Ammon's horn (tissue), 1 donor: ENCODE results near the gene EHD2.
"Not testable (repeated sequence)": the region's sequence is repeated elsewhere in the genome, so short reads cannot be mapped to it uniquely, and the experiment has no call there.

Source experiments
- DNase-seq: peaks from one replicate; pipeline ENCODE4 v3.0.0-alpha.2; 2016; ENCODE audit warnings: low spot score

The EHD2 gene

DNA sequence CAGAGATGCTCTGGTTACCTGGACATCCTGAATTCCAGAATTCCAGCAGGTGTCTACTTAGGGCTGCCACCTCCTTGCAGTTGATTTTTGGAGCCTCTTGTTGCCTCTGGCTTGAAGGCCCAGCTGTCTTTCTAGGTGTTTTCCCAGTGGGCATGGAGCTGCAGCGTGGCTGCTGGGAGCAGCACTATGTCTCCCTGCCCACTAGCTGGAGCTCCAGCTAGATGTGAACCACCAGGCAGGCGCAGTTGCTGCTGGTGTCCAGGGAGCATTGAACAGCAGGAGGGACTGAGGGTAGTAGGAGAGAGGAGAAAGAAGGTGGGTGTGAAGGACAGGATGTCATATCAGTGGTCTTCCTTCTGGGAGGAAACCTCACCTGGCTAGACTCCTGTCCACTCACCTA, 55.4 kb downstream of the EHD2 start:
- DNase-seq = no peak

DNA sequence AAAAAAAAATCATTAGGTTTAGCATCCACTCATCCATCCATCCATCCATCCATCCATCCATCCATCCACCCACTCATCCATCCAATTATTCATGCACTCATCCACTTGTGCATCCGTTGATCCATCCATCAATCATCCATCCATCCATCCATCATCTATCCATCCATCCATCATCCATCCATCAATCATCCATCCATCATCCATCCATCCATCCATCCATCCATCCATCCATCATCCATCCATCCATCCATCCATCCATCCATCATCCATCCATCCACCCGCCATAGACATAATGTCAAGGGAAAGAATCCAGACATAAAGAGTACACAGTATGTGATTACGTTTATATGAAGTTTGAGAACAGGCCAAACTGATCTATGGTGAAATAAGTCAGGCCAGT, 56.3 kb downstream of the EHD2 start:
- DNase-seq = no peak

DNA sequence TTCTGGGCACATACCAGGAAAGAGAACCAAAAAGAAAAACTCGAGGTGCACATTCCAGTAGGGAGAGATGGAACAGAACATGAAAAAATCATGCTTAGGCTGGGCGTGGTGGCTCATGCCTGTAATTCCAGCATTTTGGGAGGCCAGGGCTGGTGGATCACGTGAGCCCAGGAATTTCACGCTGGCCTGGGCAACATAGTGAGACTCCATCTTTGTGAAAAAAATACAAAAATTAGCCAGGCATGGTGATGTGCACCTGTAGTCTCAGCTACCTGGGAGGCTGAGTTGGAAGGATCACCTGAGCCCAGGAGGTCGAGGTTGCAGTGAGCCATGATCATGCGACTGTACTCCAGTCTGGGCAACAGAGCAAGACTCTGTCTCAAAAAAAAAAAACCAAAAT, 58.1 kb downstream of the EHD2 start:
- DNase-seq = not testable (repeated sequence)

DNA sequence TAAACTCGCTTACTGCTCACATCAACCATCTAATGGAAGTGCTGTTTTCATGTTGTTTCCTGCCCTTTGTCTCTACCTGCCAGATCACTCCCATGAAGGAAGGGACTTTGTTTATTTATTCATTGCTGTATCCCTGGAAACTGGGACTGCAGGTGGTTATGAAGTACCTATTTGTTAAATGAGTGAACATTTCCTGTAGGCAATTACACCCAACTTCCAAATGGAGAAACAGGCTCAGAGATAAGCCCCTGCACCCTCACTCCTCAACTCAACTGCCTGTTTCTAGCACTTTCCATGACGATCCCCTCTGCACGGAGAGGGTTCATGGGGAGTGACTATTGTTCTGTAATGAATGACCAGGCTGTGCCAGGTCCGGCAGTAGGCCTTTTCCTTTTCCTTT, 63.3 kb downstream of the EHD2 start:
- DNase-seq = no peak

DNA sequence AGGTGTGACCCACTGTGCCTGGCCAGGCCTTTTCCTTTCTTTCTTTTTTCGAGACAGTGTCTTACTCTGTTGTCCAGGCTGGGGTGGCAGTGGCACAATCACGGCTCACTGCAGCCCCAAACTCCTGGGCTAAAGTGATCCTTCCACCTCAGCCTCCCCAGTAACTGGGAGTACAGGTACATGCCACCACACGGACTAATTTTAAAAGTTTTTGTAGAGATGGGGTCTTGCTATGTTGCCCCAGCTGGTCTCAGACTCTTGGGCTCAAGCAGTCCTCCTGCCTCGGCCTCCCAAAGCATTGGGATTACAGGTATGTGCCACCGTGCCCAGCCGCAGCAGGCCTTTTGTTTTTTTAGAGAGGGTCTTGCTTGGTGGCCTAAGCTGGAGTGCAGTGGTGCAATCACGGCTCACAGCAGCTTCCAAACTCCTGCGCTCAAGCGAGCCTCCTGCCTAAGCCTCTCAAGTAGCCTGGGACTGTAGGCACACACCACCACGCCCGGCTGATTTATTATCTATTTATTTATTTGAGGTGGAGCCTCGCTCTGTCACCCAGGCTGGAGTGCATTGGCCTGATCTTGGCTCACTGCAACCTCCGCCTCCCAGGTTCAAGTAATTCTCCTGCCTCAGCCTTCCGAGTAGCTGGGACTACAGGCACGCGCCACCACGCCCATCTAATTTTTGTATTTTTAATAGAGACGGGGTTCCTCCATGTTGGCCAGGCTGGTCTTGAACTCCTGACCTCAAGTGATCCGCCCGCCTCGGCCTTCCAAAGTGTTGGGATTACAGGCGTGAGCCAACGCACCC, 64.2 kb downstream of the EHD2 start:
- DNase-seq = not testable (repeated sequence)

DNA sequence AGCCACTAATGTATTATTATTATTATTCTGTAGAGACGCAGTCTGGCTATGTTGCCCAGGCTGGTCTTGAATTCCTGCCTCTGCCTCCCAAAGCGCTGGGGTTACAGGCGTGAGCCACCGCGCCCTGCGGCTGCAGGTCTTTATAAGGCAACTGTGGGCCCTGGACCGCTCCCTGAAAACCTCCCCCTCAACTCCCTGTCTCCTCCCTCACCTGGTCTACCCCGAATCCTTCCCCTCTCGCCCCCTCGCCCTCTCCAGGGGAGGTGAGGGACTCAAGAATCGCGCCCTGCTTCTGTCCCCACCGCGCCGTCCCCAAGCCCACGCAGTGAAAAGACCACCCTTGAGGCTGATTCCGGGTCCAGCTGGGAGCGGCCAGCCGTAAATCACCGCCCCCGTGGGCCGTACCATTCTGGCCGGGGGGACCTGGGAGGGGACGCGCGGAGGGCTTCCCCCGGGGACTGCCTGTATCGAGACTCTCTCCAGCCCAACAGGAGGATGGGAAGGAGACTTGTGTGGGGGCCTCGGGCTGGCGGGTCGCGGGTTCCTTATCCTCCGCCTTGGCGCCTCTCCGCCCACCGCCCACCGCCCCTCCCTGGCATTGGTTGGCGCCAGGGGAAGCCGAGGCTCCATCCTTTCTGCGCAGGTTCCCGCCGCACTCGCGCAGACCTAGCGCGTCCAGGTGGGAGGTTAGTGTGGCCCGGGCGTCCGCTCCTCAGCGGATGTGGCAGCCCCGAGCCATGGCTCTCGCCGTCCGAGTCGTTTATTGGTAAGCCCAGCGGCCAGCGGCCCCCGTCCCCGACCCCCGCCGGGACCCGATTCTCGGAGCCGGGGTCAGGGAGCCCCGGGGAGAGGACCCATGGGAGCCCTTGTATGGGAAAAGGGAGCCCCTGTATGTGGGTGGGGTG, 65.1 kb downstream of the EHD2 start, which contains the start of gene SELENOW:
SELENOW (plus strand) TSS at position 655 of the 905 bp plus-strand sequence; CDS start at position 738, 83 bp downstream.
- DNase-seq = peak; percentile 82

DNA sequence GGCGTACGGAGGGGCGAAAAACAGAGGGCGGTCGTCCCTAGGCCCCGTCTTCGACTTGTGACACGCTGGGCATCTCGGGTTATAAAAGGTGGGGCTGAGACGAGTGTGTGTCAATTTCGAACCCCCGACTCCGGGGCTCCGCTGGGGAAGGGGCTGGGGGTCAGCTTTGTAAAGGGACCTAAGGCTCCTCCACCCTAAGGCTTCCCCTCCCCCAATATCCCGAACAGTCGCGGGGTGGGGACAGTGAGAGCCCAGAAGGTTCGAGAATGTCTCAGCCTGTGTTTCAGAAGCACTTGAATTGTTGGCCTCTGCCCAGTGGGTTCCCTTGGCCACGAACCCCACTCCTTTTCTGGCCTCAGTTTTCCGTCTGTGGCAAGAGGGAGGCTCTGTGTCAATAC, 65.7 kb downstream of the EHD2 start:
- peak; percentile 73 for DNase-seq

DNA sequence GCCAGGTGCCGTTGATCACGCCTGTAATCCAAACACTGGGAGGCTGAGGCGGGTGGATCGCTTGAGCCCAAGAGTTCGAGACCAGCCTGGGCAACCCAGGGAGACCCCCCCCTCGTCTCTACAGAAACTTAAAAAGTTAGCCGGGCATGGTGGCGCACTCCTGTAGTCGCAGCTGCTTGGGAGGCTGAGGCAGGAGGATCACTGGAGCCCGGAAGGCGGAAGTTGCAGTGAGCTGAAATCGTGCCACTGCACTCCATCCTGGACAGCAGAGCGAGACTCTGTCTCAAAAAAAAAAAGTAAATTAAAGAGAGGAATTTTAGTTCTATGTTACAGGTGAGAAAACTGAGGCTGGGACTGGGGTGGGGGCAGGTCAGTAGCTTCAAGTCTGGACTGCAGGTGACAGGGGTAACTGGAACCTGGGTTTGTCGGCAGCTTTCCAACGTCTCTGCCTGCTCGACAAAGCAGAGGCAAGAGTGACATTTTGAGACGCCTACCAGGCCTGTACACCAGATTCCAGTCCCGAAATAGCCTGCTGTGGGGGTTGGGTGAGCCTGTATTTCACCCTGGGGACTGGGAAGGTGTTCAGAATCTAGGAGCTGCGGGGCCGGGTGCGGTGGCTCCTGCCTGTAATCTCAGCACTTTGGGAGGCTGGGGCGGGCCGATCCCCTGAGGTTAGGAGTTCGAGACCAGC, 66.4 kb downstream of the EHD2 start:
- peak; percentile 57 for DNase-seq

DNA sequence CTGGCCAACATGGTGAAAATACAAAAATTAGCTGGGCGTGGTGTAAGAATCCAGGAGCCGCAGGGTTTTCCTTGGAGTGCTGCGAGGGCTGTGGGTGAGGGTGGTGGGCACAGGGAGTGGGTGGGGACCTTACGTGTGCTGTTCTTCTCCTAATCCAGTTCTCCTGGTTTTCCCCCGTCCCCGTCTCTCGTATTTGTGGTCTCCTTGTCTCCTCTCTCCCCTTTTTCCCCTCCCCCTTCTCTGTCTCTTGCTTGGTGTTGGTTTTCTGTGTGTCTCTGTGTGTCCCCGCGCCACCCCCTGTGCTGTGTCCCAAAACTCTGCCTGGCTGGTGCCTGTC, 67.0 kb downstream of the EHD2 start:
- DNase-seq = no peak

DNA sequence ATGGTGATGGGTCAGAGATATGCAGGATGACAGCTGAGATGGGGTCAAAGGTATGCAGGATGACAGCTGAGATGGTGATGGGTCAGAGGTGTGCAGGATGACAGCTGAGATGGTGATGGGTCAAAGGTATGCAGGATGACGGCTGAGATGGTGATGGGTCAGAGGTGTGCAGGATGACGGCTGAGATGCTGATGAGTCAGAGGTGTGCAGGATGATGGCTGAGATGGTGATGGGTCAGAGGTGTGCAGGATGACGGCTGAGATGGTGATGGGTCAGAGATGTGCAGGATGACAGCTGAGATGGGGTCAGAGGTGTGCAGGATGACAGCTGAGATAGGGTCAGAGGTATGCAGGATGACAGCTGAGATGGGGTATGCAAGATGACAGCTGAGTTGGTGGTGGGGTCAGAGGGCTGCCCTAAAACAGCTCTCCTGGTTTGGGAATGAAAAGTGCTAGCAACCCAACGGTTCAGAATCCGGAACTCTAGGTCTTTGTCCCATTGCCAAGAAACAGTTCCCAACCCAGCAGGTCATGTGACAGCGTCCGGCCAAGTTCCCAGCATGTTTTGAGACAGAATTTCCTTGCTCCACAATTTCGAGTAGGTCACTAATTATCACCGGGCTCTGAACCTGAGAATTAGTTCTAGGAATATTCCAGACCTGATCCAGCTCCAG, 68.5 kb downstream of the EHD2 start:
- peak; percentile 79 for DNase-seq

DNA sequence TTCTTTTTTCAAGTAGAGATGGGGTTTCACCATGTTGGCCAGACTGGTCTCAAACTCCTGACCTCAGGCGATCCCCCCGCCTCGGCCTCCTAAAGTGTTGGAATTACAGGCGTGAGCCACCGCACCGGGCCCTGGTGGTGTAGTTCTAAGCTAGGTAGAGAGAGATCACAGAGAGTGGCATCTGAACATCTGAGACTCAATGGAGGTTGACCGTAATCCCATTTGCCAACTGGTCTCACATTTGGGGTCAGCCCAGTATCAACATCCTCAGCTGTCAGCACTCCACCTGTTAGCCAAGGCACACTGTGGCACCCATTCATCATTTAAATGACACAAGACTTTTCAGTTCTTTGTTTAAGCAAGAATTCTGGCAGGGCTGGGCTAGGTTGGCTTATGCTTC, 73.3 kb downstream of the EHD2 start:
- DNase-seq = no peak

DNA sequence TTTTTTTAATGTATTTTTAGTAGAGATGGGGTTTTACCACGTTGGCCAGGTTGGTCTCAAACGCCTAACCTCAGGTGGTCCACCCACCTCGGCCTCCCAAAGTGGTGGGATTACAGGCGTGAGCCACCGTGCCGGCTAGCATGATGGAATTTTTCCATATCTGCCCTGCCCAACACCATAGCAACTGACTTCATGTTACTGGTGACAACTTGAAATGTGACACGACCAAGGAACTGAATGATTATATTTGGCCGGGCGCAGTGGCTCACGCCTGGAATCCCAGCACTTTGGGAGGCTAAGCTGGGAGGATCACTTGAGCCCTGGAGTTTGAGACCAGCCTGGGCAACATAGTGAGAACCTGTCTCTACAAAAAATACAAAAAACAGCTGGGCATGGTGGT, 74.1 kb downstream of the EHD2 start:
- DNase-seq = not testable (repeated sequence)

DNA sequence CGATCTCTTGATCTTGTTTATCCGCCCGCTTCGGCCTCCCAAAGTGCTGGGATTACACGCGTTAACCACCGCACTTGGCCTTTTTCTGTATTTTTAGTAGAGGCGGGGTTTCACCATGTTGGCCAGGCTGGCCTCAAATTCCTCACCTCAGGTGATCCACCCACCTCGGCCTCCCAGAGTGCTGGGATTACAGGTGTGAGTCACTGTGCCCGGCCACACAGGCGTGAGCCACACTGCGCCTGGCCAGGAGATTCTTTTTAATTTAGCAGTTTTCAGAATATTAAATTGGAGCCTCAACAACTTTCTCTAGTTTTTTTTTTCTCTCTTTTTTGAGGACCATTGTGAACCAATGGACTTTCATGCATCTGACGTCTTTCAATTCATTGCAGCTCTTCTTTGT, 76.6 kb downstream of the EHD2 start:
- DNase-seq = not testable (repeated sequence)

DNA sequence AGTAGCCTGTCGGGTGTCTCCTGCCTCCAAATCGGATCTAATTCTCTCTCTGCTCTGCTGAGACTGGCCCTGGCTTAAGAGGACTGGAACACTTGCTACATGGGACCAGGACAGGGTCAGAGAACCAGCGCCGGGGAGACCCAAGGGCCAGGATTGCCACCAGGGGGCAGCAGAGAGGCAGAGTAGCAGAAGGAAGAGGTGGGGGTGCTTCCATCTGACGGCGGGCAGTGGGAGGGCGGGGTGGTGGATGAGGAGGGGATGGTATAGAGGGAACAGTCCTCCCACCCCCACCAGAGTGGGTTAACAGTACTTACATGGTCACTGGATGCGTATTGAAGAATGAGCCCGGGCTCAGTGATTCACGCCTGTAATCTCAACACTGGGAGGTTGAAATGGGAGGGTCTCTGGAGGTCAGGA, 77.2 kb downstream of the EHD2 start:
- DNase-seq = peak; percentile 79

DNA sequence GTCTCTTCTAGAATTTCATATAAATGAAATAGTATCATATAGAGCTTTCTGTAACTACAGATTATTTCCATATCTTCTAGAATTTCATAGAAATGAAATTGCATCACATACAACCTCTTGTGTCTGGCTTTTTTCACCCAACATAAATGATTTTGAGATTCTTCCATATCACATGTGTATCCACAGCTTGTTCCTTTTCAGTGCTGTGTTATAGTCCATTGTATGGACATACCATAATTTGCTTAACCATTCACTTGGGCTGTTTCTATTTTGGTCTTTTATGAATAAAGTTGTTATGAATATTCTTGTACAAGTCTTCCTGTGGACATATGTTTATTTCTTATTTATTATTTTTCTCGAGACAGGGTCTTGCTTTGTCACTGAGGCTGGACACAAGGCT, 79.4 kb downstream of the EHD2 start:
- no peak for DNase-seq
